Cardiac septum (tissue), 1 donor: ENCODE results near the gene CXCR5. TPM values are rescaled to one million over a fixed set of nuclear protein-coding genes. Genes with fewer than 3 reads are reported as not detected.

ENCODE experiments used
- DNase-seq: peaks from one replicate; pipeline ENCODE4 v3.0.0-alpha.2; 2020; ENCODE audit warnings: low spot score
- intact Hi-C: fragments of 100-400 bp; cut with DNase I; formaldehyde crosslinking; loops from one replicate; pipeline ENCODE4 v1.14.0; 2022
- total RNA-seq: library from RNA; stranded (reverse); fragmentation: NEBNext Ultra II Directional; extraction: Animal tissue kit (Norgen Biotek cat#: 25700); gene quantifications from one replicate; pipeline ENCODE4 v1.2.1, GENCODE V29; 2021
- donor health status: DM: no; HTN: no; CAD: no.

Gene CXCR5
- total RNA-seq, 1 donor from 2014 or later, result not detected

- DNase-seq, result no peak
- intact Hi-C loops, result no loop called here
Measured at GRCh38 chr11:118896472-118896913, 12.8 kb downstream of the CXCR5 start.

GRCh38 chr11:118896921-118897591, 13.4 kb downstream of the CXCR5 start:
- DNase-seq, result no peak
- intact Hi-C loops, result no loop called here

GRCh38 chr11:118897721-118898310, 14.1 kb downstream of the CXCR5 start:
- intact Hi-C loops, result no loop called here
- DNase-seq, result no peak

GRCh38 chr11:118898400-118899295, 15.0 kb downstream of the CXCR5 start:
- no peak for DNase-seq
- intact Hi-C loops, result no loop called here

GRCh38 chr11:118899296-118899688, 15.6 kb downstream of the CXCR5 start:
- intact Hi-C loops, result no loop called here

GRCh38 chr11:118899706-118900360, 16.1 kb downstream of the CXCR5 start:
- no peak for DNase-seq
- intact Hi-C loops, result no loop called here

More at GRCh38 chr11:118899296-118899688, 15.6 kb downstream of the CXCR5 start:
- no peak for DNase-seq

GRCh38 chr11:118900535-118901384, 17.1 kb downstream of the CXCR5 start:
- intact Hi-C loops, result no loop called here
- DNase-seq, result no peak

GRCh38 chr11:118901494-118902335, 18.0 kb downstream of the CXCR5 start:
- no peak for DNase-seq
- intact Hi-C loops, result no loop called here

GRCh38 chr11:118902336-118903203, 18.9 kb downstream of the CXCR5 start:
- DNase-seq, result no peak
- intact Hi-C loops, result no loop called here

GRCh38 chr11:118903204-118904015, 19.7 kb downstream of the CXCR5 start:
- DNase-seq, result no peak
- intact Hi-C loops, result no loop called here

GRCh38 chr11:118907051-118908042, 23.7 kb downstream of the CXCR5 start:
- DNase-seq, result peak; percentile 95
- intact Hi-C loops, result loop anchor here (1.0 kb wide), 2 partner anchors 21 to 49 kb away; partner anchors contain the start of gene UPK2

- no peak for DNase-seq
Measured at GRCh38 chr11:118908264-118908663, 24.6 kb downstream of the CXCR5 start.

GRCh38 chr11:118908901-118909618, 25.4 kb downstream of the CXCR5 start:
- intact Hi-C loops, result no loop called here
- DNase-seq, result no peak

More at GRCh38 chr11:118908264-118908663, 24.6 kb downstream of the CXCR5 start:
- intact Hi-C loops, result no loop called here

GRCh38 chr11:118909619-118910308, 26.1 kb downstream of the CXCR5 start:
- intact Hi-C loops, result no loop called here
- DNase-seq, result no peak
